Stimulated activated CD8-positive, alpha-beta memory T cell treated with anti-CD3 and anti-CD28 coated beads, Interleukin-2, amount 100 ng/mL, for 1 hour (primary cell): ENCODE measurements around the gene HIVEP1.
"Not testable (repeated sequence)": the region's sequence is repeated elsewhere in the genome, so short reads cannot be mapped to it uniquely, and the experiment has no call there.

Experiments used
- DNase-seq, 2 donors: peaks; one replicate each; pipeline ENCODE4 v3.0.0-alpha.2; 2020; ENCODE audit warnings: low read depth in 2 of 2

HIVEP1 gene

DNA sequence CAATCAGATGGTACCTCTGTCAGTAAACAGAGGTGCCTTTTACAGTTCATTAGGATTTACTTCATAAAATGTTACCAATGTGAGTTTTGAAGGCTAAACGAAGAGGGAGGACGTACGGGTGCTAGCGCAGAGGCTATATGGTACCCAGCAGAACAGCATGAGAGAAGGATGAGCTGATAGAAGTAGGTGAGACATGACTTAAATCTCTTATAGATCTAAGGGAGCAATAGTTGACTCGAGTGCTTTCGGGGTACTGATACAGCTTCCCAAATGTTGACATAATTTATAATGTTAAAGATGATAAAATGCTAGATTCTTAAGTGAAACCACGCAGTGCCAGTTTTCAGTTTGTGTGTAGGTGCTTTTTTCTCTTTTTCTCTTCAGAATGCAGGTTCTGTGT lies 72.6 kb downstream of the HIVEP1 start:
- no peak for DNase-seq

DNA sequence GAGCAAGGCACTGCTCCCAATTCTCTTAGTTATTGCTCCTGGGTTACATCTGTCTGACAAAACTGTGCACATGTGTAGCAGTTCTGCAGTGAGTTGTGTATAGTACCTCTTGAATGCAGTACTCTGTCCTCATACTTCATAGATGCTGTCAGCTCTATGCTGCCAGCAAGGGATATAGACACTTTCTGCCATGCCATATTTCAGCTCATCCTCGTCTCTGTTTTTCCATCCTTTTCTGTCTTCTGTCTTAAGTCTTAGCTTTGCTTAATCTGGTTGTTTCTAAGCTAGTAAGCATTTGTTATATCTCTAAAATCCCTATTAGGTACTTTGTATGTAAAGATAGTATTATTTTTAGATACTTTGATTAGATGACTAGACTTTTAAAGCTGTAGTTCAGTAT lies 76.4 kb downstream of the HIVEP1 start:
- DNase-seq: no peak

DNA sequence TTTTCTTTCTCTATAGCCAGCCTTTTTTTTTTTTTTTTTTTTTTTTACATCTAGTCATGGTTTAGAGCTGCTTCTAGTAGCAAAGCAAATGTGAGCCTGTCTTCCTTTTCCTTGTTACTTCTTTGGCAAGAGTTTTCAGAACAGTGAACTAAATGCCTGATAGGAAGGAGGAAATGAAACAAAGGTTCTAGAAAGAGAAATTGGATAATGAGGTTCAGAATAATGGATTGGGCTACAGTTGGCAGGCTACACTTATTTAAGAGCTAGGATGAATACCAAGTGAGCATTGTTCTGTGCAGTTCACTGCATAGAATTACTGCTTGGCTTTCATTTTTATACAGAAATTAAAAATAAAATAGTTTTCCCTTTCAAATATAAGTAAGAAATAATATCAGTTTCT lies 78.6 kb downstream of the HIVEP1 start:
- DNase-seq: no peak

DNA sequence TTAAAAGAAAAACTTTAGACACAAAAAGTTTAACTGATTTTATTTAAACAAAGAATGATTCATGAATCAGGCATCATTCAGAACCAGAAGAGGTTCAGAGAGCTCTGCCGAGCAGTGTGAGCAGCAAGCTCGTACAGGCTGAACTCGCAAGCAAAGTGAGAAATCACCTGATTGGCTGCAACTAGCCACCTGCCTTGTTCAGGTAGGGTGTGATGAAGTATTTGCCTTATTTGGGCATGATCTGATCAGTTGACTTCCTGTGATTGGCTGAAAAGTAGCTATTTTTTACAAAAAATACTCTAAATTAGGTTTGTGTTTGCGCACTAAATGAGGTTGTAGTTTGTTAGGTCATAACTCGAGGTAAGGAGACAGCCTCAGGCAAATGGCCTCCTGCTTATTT lies 80.7 kb downstream of the HIVEP1 start:
- no peak for DNase-seq

DNA sequence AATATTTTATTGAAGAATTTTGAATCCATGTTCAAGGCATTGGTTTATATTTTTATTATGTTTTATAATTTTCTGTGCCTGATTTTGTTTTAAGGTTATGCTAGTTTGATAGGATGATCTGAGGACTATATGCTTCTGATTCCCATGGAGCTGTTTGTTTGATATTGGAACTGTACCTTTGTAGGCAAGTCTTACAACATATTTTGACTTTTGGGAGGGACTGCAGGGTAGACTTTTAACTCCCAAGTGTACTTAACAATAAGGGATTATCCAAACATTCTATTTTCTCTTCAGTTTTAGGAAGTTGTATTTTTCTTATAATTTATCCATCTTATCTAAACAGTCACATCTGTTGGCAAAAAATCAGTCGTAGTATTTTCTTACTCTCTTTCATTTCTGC lies 82.6 kb downstream of the HIVEP1 start:
- no peak for DNase-seq

DNA sequence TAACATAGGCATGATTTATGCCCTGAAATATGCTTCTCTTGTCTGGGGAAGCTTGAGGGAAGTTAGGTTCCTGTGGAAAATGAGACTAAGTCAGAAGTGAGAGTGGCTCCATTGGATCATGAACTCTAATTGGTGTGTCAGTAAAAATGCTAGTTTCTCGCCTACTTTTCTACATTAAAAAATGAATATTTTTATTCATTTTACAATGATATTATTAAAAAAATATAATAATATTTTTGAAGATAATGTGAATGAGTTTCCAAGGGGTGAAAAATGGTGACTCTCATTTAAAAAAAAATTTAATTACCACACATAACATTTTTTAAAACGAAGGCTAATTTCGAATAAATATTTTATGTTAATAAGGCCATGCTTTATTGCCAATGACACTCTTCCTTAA lies 84.2 kb downstream of the HIVEP1 start:
- DNase-seq: no peak

DNA sequence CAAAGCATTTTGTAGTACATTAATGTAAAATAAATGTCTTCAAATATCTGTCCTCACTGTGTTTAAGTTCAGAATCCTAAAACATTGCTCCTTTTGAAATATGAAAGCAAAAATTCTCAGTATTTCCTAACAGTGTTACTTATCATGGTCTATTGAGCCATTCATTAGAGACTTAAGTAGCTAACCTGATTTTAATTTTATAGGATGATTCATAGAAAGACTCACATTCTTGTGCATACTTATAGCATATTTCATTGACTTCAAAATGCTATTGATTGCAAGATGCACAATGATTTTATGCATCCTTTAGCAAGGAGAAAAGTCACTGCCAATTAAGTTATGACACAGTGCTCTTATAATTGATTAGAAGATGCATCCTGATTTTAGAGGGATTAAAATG lies 85.7 kb downstream of the HIVEP1 start:
- DNase-seq: no peak

DNA sequence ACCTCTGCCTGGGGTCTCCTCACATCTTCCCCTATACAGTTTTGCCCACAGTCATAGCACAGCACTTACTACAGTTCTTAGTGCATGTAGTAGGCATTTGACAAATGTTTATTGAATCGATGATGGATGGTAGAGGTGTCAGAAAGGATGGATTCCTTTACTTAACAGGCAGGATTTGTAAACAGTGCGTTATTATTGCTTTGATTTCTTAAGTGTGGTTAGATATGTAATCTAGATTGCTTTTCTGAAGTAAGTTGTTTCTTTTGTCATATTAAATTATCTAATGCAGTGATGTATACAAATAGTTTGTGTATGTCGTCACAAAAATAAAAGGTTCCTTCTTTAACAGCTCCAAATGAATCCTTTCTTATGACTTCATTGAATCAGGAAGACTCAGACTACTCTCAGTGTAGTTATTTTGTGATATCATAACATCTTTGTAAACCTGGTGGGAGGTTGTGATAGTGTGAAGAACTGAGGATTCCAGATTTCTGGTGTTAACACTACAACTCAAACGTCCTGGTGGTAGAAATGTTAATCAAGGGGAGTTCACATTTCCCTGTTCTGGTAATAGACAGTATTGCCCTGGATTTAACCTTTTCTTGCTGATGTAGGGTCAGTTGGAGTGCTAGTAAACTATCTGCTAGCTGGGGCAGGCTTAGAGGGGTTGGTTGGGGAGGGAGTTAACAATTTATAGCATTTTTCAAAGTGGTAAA lies 87.7 kb downstream of the HIVEP1 start:
- DNase-seq: no peak

DNA sequence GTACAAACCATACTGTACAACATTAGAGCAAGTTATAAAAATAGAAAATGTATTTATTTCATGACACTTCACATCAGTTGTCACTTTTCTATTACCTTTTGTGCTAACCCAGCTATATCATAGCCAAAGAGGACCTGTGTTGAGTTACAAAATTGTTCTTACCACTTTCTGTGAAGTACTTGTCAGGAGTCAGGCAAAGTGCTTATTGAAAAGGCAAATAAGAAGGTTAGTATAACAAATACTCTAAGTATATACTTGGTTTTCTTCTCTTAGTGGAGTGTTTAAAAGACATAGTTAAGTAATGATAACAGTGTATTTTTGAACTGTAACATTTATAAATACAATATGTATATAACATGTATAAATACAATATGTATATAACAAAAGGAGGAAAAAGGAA lies 88.9 kb downstream of the HIVEP1 start:
- no peak for DNase-seq

DNA sequence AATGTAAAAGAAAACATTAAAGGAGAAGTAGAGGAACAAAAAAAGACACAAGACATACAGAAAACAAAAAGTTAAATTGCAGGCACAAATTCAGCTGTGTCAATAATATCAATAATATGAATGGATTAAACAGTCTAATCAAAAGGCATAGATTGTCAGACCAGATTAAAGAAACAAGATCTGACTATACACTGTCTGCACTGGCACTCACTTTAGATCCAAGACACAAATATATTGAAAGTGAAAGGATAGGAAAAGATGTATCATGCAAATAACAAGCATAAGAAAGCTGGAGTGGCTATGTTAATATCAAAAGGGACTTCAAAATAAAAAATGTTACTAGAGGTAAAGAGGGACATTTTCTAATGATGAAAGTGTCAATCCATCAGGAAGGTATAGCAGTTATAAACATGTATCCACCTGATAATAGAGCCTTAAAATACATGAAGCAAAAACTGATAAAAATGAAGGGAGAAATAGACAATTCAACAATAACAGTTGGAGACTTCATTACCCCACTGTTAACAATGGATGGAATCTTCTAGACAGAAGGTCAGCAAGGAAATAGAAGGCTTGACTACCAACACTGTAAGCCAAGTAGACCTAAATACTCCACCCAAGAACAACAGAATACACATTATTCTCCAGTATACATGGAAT lies 89.7 kb downstream of the HIVEP1 start:
- DNase-seq: no peak

DNA sequence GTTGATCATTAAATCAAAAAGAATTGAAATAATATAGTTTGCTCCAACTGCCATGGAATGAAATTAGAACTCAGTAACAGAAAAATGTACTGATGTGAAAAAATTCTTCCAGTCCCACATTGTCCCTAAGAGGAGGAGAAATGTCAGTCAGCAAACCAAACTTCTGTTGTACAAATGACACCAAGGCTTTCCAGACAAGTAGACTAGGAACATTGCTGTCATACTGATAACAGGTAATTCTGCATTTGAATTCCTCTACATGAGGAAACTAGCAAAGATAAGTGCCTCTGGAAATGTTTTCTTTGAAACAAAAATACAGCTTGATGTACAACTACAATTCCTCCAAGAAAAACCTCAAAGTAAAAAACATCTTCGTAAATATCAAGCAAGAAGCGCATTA lies 90.2 kb downstream of the HIVEP1 start:
- no peak for DNase-seq

DNA sequence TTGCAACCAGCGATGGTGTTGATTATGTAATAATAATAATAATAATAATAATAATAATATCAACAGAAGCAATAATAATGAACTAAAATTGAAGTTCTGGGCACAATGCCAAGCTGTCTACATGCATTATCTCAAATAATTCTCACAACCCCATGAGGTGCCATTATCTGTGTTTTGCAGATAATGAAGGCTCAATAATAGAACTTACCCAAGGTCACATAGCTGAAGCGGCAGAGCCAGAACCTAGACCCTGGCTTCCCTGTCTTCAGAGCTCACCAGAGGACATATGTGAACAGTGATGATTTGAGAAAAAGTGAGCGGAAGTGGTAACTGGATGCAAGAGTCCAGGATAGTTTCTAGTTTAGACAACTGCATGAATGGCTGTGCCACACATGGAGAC lies 91.0 kb downstream of the HIVEP1 start:
- DNase-seq: no peak

DNA sequence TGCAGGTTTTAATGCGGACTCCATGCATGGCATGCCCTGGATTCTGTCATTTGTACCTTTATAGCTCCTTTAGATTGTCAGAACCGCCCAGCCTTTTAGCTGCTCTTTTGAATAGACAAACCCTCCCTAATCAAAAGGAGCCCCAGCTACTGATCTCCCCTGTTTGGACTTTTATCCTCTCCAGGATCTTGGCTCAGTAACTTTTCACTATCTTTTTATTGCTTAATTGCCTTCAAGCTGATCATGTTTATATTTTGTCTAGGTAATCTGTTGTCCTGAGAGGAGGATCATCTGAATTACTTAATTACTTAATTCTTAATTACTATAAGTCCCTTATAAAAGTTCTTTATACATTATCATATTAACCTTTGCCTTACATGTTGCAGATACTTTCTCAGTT lies 93.2 kb downstream of the HIVEP1 start:
- DNase-seq: no peak

DNA sequence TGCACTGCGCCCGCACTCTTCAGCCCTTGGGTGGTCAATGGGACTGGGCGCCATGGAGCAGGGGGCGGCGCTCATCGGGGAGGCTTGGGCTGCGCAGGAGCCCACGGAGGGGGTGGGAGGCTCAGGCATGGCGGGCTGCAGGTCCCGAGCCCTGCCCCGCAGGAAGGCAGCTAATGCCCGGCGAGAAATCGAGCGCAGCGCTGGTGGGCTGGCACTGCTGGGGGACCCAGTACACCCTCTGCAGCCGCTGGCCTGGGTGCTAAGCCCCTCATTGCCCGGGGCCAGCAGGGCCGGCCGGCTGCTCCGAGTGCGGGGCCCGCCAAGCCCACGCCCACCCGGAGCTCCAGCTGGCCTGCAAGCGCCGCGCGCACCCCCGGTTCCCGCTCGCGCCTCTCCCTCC lies 96.3 kb downstream of the HIVEP1 start:
- DNase-seq: not testable (repeated sequence)

DNA sequence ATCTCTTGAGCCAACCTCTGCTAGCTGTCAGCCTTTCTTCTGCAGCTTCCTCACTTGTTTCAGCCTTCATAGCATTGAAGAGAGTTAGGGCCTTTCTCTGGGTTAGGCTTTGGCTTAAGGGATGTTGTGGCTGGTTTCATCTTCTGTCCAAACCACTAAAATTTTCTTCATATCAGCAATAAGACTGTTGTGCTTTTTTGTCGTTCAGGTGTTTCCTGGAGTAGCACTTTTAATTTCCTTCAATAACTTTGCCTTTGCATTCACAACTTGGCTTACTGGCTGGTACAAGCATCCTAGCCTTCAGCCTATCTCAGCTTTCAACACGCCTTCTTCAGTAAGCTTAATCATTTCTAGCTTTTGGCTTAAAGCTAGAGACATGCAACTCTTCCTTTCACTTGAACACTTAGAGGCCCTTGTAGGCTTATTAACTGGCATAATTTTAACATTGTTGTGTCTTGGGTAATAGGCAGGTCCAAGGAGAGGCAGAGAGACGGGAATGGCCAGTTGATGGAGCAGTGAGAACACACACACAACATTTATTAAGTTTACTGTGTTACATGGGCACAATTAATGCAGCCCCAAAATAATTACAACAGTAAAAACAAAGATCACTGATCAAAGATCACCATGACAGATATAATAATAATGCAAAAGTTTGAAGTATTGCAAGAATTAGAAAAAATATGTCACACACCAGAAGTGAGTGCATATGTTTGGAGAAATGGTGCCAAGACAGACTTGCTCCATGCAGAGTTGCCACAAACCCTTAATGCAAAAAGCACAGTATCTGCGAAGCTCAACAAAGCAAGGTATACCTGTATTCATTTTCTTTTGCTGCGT lies 98.6 kb downstream of the HIVEP1 start:
- DNase-seq: no peak

DNA sequence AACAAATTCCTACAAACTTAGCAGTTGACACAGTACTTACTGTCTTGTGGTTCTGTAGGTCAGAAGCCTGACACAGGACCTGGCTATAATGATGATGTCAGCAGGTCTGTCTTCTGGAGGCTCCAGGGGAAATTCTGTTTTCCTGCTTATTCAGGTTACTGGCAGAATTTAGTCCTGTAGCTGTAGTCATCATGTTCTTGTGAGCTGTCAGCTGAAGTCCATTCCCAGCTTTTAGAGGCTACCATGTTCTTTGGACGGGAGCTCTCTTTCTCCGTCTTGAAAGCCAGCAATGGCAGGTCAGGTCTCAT lies 99.2 kb downstream of the HIVEP1 start:
- no peak for DNase-seq

DNA sequence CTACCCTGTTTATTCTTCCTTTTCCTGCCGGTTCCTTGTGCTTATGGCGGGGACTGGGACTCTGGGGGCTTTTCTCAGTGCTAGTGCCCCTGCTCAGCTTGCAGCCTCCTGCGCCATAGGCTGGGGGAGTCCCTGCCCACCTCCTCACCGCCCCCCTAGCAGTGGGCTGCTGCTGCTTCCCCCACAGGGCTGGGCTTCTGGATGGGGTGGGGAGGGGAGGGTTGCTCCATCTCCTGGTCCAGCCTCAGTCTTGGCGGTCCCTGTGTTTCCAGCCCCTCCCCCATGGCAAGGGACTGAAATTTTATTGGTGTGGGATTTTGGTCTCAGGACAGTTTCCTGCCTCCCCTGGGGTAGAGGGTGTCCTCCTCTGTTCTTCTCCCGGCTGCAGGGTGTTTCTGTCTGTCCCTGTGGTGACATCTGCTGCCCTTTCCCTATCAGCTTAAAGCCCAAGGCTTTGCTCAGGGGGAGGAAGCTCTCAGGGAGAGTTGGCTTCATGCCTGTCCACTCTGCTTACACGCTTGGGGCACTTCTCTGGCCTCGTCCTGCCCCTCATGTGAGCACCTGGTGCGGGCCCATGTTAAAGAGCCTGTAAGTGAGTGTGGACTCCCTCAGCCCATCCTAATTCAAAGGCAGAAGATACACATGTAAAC lies 100.6 kb downstream of the HIVEP1 start:
- DNase-seq: no peak

DNA sequence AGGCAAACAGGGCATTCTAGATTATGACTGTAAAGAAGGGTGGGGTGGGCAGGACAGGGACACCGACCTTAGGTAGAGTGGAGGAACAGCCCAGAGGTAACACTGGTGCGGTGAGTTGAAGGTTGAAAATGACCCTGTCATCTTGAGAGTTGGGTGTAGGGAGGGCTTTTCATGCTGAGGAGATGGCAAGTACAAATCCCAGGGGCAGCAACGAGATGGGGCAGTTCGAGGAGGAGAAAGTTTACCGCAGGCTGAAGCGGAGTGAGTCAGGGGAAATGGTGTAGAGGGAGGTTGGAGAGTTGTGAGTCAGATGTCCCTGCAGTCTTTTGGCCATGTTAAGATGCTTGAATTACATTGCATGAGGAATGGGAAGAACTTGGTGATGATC lies 101.1 kb downstream of the HIVEP1 start:
- no peak for DNase-seq

DNA sequence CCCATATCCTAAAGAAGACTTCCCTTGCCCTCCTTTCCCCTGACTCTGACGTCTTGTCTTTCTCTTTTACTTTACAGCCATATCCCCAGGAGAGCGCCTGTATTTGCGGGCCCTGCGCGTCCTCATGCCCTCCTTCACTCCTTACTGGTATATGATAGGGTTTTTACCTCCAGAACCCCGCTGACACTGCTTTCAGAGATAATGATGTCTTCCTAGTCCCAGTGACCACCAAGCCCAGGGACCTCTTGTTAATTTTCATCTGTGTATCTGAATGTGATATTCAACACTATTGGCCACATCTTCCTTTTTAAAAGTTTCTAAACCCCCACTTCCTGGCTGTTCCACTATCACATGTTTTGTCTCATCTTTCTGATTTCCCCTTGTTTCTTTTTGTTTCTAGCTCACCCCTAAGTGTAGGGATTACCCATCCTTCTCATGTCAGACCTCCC lies 102.0 kb downstream of the HIVEP1 start:
- no peak for DNase-seq

DNA sequence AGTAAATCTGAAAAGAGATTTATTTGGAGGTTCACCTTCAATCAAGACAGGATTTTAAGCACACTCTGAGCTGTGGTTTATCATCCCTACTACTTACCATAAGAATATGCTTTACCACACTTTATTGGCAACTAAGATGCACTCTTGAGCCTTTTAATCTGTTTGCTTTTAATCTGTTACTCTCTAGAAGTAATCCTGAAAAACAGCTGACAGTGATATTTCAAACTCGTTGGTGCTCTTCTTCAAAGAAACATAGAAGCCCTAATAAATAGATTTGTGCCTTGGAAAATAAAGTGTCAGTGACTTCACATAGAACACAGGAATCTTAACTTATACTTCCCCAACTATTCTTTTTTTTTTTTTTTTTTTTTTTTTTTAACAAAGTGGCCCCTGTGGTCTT lies 102.9 kb downstream of the HIVEP1 start:
- no peak for DNase-seq

DNA sequence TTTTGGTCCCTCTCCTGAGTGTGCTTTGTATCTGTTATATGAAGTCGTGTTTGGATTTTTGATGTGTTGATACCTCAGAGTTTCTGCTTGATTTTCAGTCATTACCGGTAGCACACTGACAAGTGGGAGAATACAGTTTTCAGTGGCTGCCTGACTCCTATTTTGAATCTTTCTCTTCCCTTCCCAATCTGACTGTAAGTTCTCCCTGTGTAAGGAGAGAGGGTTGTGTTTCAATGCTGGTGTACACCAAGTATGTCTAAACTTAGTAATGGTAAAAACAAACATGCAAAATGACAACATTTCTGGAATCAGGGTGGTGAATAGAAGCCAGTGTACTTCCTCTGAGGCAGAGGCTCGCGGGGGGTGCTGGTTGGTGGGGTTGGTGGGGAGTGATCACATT lies 103.4 kb downstream of the HIVEP1 start:
- no peak for DNase-seq

DNA sequence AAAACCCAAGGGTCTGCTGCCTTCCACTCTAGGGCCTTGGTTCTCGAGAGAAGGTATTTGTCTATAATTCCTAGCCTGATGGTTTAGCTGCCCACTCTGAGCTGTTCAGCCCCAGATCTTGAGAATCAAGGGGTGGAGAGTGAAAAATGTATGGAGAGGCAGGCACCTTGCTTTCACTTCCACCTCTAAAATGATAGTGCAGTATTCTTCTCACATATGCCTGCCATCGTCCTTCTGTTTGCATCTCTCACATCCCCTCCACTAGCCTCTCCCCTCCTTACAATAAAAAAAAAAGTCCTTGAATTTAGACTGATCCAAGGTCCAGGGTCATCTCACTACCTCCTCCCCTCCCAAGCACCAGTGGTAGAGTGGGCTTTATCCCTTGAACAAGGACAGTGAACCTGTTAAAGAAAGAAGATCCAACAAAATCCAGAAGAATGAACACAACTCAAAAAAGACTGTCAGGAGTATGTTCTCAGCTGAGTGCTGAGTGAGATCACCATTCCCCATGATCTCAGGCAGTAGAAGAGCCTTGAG lies 104.2 kb downstream of the HIVEP1 start:
- no peak for DNase-seq
